ENCODE data around the gene KRT33B. TPM values are rescaled to one million over a fixed set of nuclear protein-coding genes. Genes with fewer than 3 reads are reported as not detected.

The KRT33B gene
- total and polyA plus RNA-seq, 2 of the 4 experiments (the other 2 are of a cell fraction), result 0.18 to 0.22 TPM

- Histone ChIP-seq H2BK120ac (ENCODE audit: low read depth, low read length) (peak overlapping the region; percentile 90), H3K23ac (ENCODE audit: low read depth, low read length) (peak overlapping the region; percentile 84; the same call in 1 of the 2 replicates), H3K14ac (replicated peaks; ENCODE audit: low read depth, low read length) (peak overlapping the region; percentile 88), H3K4me1 (ENCODE audit: control insufficient read depth, insufficient read depth, low read length) (peaks cover 24% of the 10 kb centered on the region), H3K18ac (ENCODE audit: low read depth, low read length) (peak overlapping the region; percentile 78; the same call in 1 of the 2 replicates), H3K56ac (ENCODE audit: extremely low read depth, insufficient read depth, low read length) (no peak overlapping the region), H2BK15ac (ENCODE audit: low read depth, low read length) (peak overlapping the region; percentile 35), H3K9me3 (ENCODE audit: control insufficient read depth, insufficient read depth, low read length) (no peaks in the 10 kb centered on the region), H4K8ac (ENCODE audit: low read depth in 2 of 2, low read length in 2 of 2) (peak overlapping the region; percentile 22 to 91), H3K36me3 (ENCODE audit: control insufficient read depth, insufficient read depth, low read length) (no peaks in the 10 kb centered on the region), H2AK5ac (ENCODE audit: low read depth, low read length) (peak overlapping the region; percentile 76), H3K4me3 (ENCODE audit: insufficient read depth, low read depth, low read length) (no peak overlapping the region), H3K9me1 (ENCODE audit: insufficient read depth, low read length) (peaks cover 26% of the 10 kb centered on the region), H3K27ac (ENCODE audit: insufficient read depth, low read length) (peak overlapping the region; percentile 31; the same call in 1 of the 2 replicates), H3K79me1 (ENCODE audit: low read depth in 1 of 2, low read length in 2 of 2) (no peaks in the 10 kb centered on the region; a peak in 1 of 4 replicates), H2AFZ (replicated peaks; ENCODE audit: low read length, poor library complexity) (no peak overlapping the region), H2AK9ac (replicated peaks; ENCODE audit: low read depth, low read length, poor library complexity) (peak overlapping the region; percentile 18), H3K4ac (ENCODE audit: low read depth, low read length) (peak overlapping the region; percentile 93), H4K5ac (ENCODE audit: low read depth, low read length) (peak overlapping the region; percentile 94; the same call in 1 of the 2 replicates), H3K4me2 (ENCODE audit: low read depth, low read length) (peak overlapping the region; percentile 31; the same call in 1 of the 2 replicates), H2BK5ac (ENCODE audit: low read depth, low read length, poor library complexity, severe bottlenecking) (peak overlapping the region; percentile 93), H4K91ac (ENCODE audit: insufficient read depth, low read depth, low read length) (peak overlapping the region; percentile 88), H3K9ac (ENCODE audit: low read depth, low read length) (no peak overlapping the region), H4K20me1 (ENCODE audit: insufficient read depth, low read length) (no peaks in the 10 kb centered on the region), H2BK20ac (ENCODE audit: low read depth, low read length) (peak overlapping the region; percentile 94), H3K27me3 (ENCODE audit: control insufficient read depth, insufficient read depth, low read length) (no peaks in the 10 kb centered on the region)
- POLR2A ChIA-PET (ENCODE audit: unreplicated experiment), result no interaction called here
- in situ Hi-C loops (cut with MboI; ENCODE audit: low sequenced_read_pairs), result no loop called here
- TF ChIP-seq BHLHE40 (IDR thresholded peaks at IDR 0.05; ENCODE audit: low read depth, low read length) (no peak), USF2 (IDR thresholded peaks at IDR 0.05; ENCODE audit: low read depth, low read length) (no peak), MAFK (IDR thresholded peaks at IDR 0.05; ENCODE audit: low read depth, low read length) (no peak), MXI1 (IDR thresholded peaks at IDR 0.05; ENCODE audit: borderline replicate concordance, low read depth, low read length) (no peak)
- dilution Hi-C loops (cut with HindIII; ENCODE audit: low sequenced_read_pairs, unreplicated experiment), result no loop called here
- intact Hi-C loops (cut with micrococcal nuclease), result no loop called here
- ATAC-seq (ENCODE audit: low read depth) (peak; percentile 15; the same call in 1 of the 2 replicates), DNase-seq (no peak)
- WGBS, 2 experiments (ENCODE audit: extremely low coverage in 2 of 2, insufficient read length in 1 of 2), result no CpG with 5 or more reads among the region's 4 CpGs
- BruUV-seq (replicated peaks), result no TSS peak
- CTCF ChIA-PET, result interaction anchor here (0.6 to 1.8 kb wide), 5 partner anchors 12 to 494 kb away, joined by 3 to 9 read pairs (median 3); no protein-coding TSS in a partner anchor
Measured at GRCh38 chr17:41403404-41404023, 33.9 kb upstream of the KRT33B start.

Data from IMR-90 (cell line).